Trophoblast cell (in vitro differentiated cells and primary cell): ENCODE results near the gene FTO.

Source experiments
- DNase-seq, 2 donors: peaks; one replicate each; pipeline ENCODE4 v3.0.0-alpha.2; 2016
- H2AFZ ChIP-seq: 2 replicates; pipeline ENCODE4 v1.6.1; 2013; ENCODE audit warnings: low read length, moderate library complexity, mild to moderate bottlenecking; ENCODE audit not compliant: insufficient read depth, poor library complexity
- H2AK5ac ChIP-seq: 2 replicates; pipeline ENCODE4 v1.6.1; 2013; ENCODE audit warnings: mild to moderate bottlenecking, low read length
- H2BK120ac ChIP-seq: 2 replicates; pipeline ENCODE4 v1.6.1; 2013; ENCODE audit warnings: low read length, mild to moderate bottlenecking, moderate library complexity; ENCODE audit not compliant: insufficient read depth, poor library complexity
- H2BK12ac ChIP-seq: 2 replicates; pipeline ENCODE4 v1.6.1; 2013; ENCODE audit warnings: mild to moderate bottlenecking, low read length, moderate library complexity
- H2BK5ac ChIP-seq: 2 replicates; pipeline ENCODE4 v1.6.1; 2013; ENCODE audit warnings: low read length, low read depth, moderate library complexity, mild to moderate bottlenecking; ENCODE audit not compliant: poor library complexity
- H3K14ac ChIP-seq: 2 replicates; pipeline ENCODE4 v1.6.1; 2013; ENCODE audit warnings: mild to moderate bottlenecking, low read length
- H3K18ac ChIP-seq: 2 replicates; pipeline ENCODE4 v1.6.1; 2013; ENCODE audit warnings: mild to moderate bottlenecking, low read length
- H3K23ac ChIP-seq: 2 replicates; pipeline ENCODE4 v1.6.1; 2013; ENCODE audit warnings: low read length
- H3K27ac ChIP-seq: 2 replicates; pipeline ENCODE4 v1.5.1; 2013; ENCODE audit warnings: low read depth, mild to moderate bottlenecking, inconsistent platforms, low read length, moderate library complexity
- H3K27me3 ChIP-seq: 2 replicates; pipeline ENCODE4 v1.6.1; 2013; ENCODE audit warnings: inconsistent platforms, mild to moderate bottlenecking, low read length, moderate library complexity; ENCODE audit not compliant: insufficient read depth
- H3K36me3 ChIP-seq, 2 experiments: 1 replicate in 1 of 2; 2 replicates in 1 of 2; pipeline ENCODE4 v1.6.1; 2013; ENCODE audit warnings: low read length in 2 of 2, mild to moderate bottlenecking in 2 of 2, moderate library complexity in 1 of 2; ENCODE audit not compliant: insufficient read depth in 2 of 2, control insufficient read depth in 1 of 2
- H3K4ac ChIP-seq: 2 replicates; pipeline ENCODE4 v1.6.1; 2013; ENCODE audit warnings: low read depth, mild to moderate bottlenecking, low read length, moderate library complexity
- H3K4me1 ChIP-seq, 2 experiments: 1 replicate in 1 of 2; 2 replicates in 1 of 2; pipeline ENCODE4 v1.6.1; 2013; ENCODE audit warnings: low read length in 2 of 2, mild to moderate bottlenecking in 2 of 2, moderate library complexity in 1 of 2; ENCODE audit not compliant: insufficient read depth in 2 of 2, control insufficient read depth in 1 of 2
- H3K4me2 ChIP-seq: 2 replicates; pipeline ENCODE4 v1.6.1; 2013; ENCODE audit warnings: inconsistent platforms, mild to moderate bottlenecking, low read length, moderate library complexity
- H3K4me3 ChIP-seq: 2 replicates; pipeline ENCODE4 v1.5.1; 2013; ENCODE audit warnings: mild to moderate bottlenecking, low read depth, low read length, inconsistent platforms
- H3K79me1 ChIP-seq: one replicate; pipeline ENCODE4 v1.6.1; 2013; ENCODE audit warnings: low read length
- H3K79me2 ChIP-seq: 2 replicates; pipeline ENCODE4 v1.6.1; 2013; ENCODE audit warnings: low read length, mild to moderate bottlenecking; ENCODE audit not compliant: control insufficient read depth, insufficient read depth, poor library complexity
- H3K9ac ChIP-seq: 2 replicates; pipeline ENCODE4 v1.6.1; 2013; ENCODE audit warnings: mild to moderate bottlenecking, low read length
- H3K9me3 ChIP-seq: 2 replicates; pipeline ENCODE4 v1.6.1; 2013; ENCODE audit warnings: low read depth, mild to moderate bottlenecking, control low read depth, inconsistent platforms, low read length; ENCODE audit not compliant: insufficient read depth
- H4K12ac ChIP-seq: 2 replicates; pipeline ENCODE4 v1.6.1; 2013; ENCODE audit warnings: low read depth, mild to moderate bottlenecking, low read length, moderate library complexity
- H4K8ac ChIP-seq: 2 replicates; pipeline ENCODE4 v1.6.1; 2013; ENCODE audit warnings: low read depth, mild to moderate bottlenecking, low read length, moderate library complexity
- H4K91ac ChIP-seq: one replicate; pipeline ENCODE4 v1.6.1; 2013; ENCODE audit warnings: low read depth, mild to moderate bottlenecking, low read length, moderate library complexity
- WGBS: extraction: QIAGEN DNeasy Blood & Tissue Kit; methylation state at CpG from one replicate; pipeline ENCODE4 v1.1.7; 2013; ENCODE audit warnings: missing lambda C conversion rate; ENCODE audit not compliant: insufficient read length, insufficient coverage; ENCODE audit errors: extremely low coverage; 5-methylcytosine and 5-hydroxymethylcytosine counted together

Gene FTO

DNA sequence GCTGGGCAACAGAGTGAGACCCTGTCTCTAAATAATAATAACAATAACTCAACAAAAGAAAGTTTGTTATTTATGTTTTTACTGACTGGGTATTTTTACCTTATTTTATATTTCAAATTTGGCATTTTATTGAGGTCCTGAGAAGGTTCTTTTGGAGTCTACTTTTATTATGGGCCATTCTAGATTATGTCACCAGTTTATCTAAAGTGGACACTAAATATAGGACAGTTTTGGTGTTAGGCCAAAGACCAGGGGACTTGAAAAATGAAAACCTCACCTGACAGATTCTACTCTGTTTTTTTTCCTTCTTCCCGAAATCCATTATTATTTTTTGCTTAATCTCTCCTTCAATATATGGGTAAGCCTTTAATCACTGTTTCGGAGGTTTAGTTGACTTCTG is 8.1 kb downstream of the FTO start:
- Histone ChIP-seq H3K4me2 (no peak overlapping the region), H3K36me3 (no peaks in the 10 kb centered on the region), H3K27ac (no peak overlapping the region), H3K9ac (no peak overlapping the region), H4K12ac (no peak overlapping the region), H3K4me1 (no peaks in the 10 kb centered on the region), H3K4me3 (no peak overlapping the region), H3K14ac (no peak overlapping the region), H2AK5ac (no peak overlapping the region), H3K18ac (no peak overlapping the region), H3K79me2 (no peaks in the 10 kb centered on the region), H3K79me1 (no peaks in the 10 kb centered on the region), H3K4ac (no peak overlapping the region), H2BK12ac (no peak overlapping the region), H2AFZ (no peak overlapping the region), H4K8ac (no peak overlapping the region), H2BK5ac (no peak overlapping the region), H4K91ac (no peak overlapping the region), H3K9me3 (no peaks in the 10 kb centered on the region), H3K23ac (no peak overlapping the region), H3K27me3 (no peaks in the 10 kb centered on the region), H2BK120ac (no peak overlapping the region)
- DNase-seq = no peak
- no CpG with 5 or more reads among the region's 2 CpGs for WGBS

DNA sequence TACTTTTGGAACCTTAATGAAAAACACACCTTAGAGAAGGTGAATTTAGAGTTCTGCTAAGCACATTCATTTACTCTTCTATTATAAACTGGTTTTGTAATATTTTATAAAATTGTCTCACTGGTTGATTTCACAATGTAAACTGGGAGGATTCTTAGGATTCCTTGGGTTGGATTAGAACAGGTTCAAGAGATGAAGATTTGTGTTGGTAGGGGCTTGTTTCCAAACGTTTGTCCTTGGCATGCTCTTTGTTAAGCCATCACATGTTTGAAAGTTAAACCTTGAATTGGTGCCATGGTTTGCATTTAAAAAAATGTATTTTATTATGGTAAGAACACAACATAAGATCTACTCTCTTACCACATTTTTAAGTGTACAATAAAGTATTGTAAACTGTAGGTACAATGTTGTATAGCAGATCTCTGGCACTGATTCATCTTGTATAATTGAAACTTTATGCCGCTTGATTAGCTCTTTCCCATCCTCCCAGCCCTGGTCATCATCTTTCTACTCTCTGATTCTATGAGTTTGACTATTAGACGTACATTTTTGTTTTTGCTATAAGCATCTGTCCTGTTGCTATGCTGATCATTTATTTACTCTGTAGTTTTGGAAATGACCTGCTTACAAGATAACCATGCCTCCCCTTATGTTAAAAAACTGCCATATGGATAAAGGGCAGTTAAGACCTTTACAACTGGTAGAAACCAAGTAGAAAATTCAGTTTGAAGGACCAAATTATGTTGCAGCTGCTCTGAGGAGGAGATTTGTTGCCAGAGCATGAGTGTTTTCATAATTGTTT is 9.6 kb downstream of the FTO start:
- no peaks in the 10 kb centered on the region for H3K36me3 ChIP-seq
- peak in 1 of 2 donors; percentile 60 for DNase-seq

DNA sequence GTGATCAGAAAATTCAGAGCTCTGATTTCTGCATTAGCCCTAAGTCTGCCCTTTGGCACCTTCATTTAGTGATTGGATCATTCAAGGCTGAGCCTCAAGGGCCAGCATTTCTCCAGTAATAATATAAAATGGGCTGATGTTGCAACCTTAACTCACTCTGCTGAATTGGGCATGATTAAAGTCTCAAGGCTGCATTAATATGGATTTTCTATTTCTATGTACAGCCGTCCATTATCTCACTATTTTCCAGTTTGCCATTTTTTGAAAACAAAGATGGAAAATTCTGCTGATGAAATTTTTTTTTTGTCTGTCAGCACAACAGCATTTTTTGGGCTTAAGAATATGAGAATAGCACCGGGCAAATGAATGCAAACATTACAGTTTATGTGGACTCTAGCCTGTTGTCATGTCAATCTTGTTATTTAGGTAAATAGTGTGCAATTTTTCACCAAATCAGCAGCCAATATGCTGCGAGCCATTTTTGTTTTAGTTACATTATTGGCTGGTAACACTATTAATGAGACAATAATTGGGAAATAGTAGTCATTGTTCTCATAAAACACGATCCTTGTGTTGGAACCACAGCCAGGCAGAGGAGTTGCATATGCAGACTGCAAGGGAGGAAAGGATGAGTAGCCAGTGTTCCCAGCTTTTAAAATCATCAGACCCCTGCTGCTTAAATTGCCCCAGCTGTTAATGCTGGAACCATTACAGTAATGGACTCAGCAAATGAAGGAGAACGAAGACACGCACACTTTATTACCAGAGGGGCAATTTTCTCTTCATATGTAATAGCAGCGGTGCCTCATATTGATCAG is 10.5 kb downstream of the FTO start:
- no peaks in the 10 kb centered on the region for H3K4me1 ChIP-seq
- no CpG with 5 or more reads among the region's 7 CpGs for WGBS

More for the DNA sequence above, 9.6 kb downstream of the FTO start:
- H2BK120ac ChIP-seq = no peak overlapping the region
- no peak overlapping the region for H3K23ac ChIP-seq
- H3K4me1 ChIP-seq = no peaks in the 10 kb centered on the region
- no CpG with 5 or more reads among the region's 3 CpGs for WGBS
- no peak overlapping the region for H3K9ac ChIP-seq
- H3K18ac ChIP-seq = no peak overlapping the region
- H3K79me2 ChIP-seq = no peaks in the 10 kb centered on the region
- no peak overlapping the region for H3K4me2 ChIP-seq
- no peak overlapping the region for H2BK5ac ChIP-seq
- no peak overlapping the region for H2BK12ac ChIP-seq
- no peak overlapping the region for H4K91ac ChIP-seq
- H4K12ac ChIP-seq = no peak overlapping the region
- H3K79me1 ChIP-seq = no peaks in the 10 kb centered on the region
- H3K14ac ChIP-seq = no peak overlapping the region
- no peak overlapping the region for H3K27ac ChIP-seq
- no peak overlapping the region for H3K4me3 ChIP-seq
- H4K8ac ChIP-seq = no peak overlapping the region
- H3K9me3 ChIP-seq = no peaks in the 10 kb centered on the region
- H3K4ac ChIP-seq = no peak overlapping the region
- no peak overlapping the region for H2AFZ ChIP-seq
- H2AK5ac ChIP-seq = no peak overlapping the region
- no peaks in the 10 kb centered on the region for H3K27me3 ChIP-seq

DNA sequence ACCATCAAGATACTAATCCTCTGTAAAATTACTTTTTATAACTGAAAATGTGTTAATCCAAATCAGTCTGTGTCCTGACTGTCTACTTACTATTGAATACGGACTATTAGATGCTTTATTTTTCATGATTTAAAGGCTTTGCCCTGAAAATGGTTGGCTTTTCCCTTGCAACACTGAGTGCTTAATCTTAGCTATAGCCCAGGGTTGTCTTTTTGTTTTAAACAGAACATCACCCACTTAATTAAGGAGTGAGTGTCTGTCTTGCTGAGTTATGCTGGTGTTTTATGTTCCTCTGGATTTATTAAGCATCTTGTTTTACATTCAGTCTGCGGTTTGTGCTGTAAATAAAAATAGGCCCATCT is 11.0 kb downstream of the FTO start:
- no peak overlapping the region for H4K12ac ChIP-seq
- H3K4me3 ChIP-seq = no peak overlapping the region
- H3K14ac ChIP-seq = no peak overlapping the region
- H3K4me1 ChIP-seq = no peaks in the 10 kb centered on the region
- H4K91ac ChIP-seq = no peak overlapping the region
- H3K27me3 ChIP-seq = no peaks in the 10 kb centered on the region
- no peak overlapping the region for H2BK120ac ChIP-seq
- no peaks in the 10 kb centered on the region for H3K79me2 ChIP-seq
- H3K9ac ChIP-seq = no peak overlapping the region
- no peak for DNase-seq
- H3K36me3 ChIP-seq = no peaks in the 10 kb centered on the region
- no peak overlapping the region for H3K27ac ChIP-seq
- H3K9me3 ChIP-seq = no peaks in the 10 kb centered on the region
- H3K18ac ChIP-seq = no peak overlapping the region
- no peak overlapping the region for H2BK5ac ChIP-seq
- WGBS = no CpG with 5 or more reads among the region's 2 CpGs
- H4K8ac ChIP-seq = no peak overlapping the region
- no peaks in the 10 kb centered on the region for H3K79me1 ChIP-seq
- no peak overlapping the region for H2BK12ac ChIP-seq
- no peak overlapping the region for H3K23ac ChIP-seq
- no peak overlapping the region for H3K4ac ChIP-seq
- H2AFZ ChIP-seq = no peak overlapping the region
- H2AK5ac ChIP-seq = no peak overlapping the region
- no peak overlapping the region for H3K4me2 ChIP-seq

More for the DNA sequence above, 10.5 kb downstream of the FTO start:
- no peaks in the 10 kb centered on the region for H3K79me2 ChIP-seq
- H3K9me3 ChIP-seq = no peaks in the 10 kb centered on the region
- H3K27me3 ChIP-seq = no peaks in the 10 kb centered on the region
- no peak overlapping the region for H3K4me3 ChIP-seq
- no peak for DNase-seq
- H4K91ac ChIP-seq = no peak overlapping the region
- no peak overlapping the region for H4K12ac ChIP-seq
- no peak overlapping the region for H2BK120ac ChIP-seq
- H2AK5ac ChIP-seq = no peak overlapping the region
- H3K36me3 ChIP-seq = no peaks in the 10 kb centered on the region
- H4K8ac ChIP-seq = no peak overlapping the region
- H3K27ac ChIP-seq = no peak overlapping the region
- H3K9ac ChIP-seq = no peak overlapping the region
- no peak overlapping the region for H2AFZ ChIP-seq
- H3K4me2 ChIP-seq = no peak overlapping the region
- H3K4ac ChIP-seq = no peak overlapping the region
- H3K79me1 ChIP-seq = no peaks in the 10 kb centered on the region
- no peak overlapping the region for H2BK5ac ChIP-seq
- no peak overlapping the region for H3K18ac ChIP-seq
- H3K23ac ChIP-seq = no peak overlapping the region
- H3K14ac ChIP-seq = no peak overlapping the region
- no peak overlapping the region for H2BK12ac ChIP-seq
